ENCODE results near the gene IZUMO1R.

IZUMO1R gene

DNA sequence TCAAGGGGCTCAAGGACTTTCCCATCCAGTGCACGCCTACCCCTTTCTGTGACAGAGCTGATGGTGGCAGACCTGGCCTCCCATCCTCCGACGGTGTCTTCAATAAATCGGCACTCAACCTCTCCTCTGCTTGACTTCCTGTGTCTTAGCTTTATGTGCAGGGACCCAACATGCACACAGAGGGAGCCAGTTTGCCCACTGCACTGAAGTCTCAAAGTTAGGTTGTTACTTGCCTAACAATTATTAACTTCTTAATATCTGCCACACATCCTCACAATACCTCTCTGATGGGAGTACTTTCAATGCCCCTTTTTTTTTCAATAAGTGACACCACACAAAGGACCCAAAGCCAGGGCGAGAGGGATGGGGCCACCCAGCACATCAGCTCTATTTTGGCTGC, 3.6 kb downstream of the IZUMO1R start:
- TF ChIP-seq CTCF (IDR thresholded peaks at IDR 0.05; ENCODE audit: extremely low read depth, missing control alignments) = no peak
- DNase-seq (ENCODE audit: low spot score) = no peak

DNA sequence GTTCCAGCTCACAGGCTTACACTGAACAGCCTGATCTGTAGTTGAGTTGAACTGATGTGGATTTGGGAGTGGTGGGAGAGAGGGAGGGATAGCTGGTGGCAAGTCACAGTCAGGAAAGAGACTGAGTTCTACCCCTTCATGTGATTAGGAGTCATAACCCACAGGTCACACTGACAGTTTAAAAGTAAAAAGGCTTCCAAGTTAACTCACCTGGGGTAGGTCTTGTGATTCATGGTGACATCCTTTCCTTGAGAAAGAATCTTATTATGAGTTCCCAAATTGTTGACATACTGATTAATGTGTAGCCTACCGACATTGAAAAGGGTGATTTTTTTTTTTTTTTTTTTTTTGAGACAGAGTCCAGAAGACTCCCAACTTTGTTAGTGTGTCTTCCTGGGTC, 5.4 kb downstream of the IZUMO1R start:
- DNase-seq (ENCODE audit: low spot score) = no peak
- no peak for TF ChIP-seq CTCF (IDR thresholded peaks at IDR 0.05; ENCODE audit: extremely low read depth, missing control alignments)

DNA sequence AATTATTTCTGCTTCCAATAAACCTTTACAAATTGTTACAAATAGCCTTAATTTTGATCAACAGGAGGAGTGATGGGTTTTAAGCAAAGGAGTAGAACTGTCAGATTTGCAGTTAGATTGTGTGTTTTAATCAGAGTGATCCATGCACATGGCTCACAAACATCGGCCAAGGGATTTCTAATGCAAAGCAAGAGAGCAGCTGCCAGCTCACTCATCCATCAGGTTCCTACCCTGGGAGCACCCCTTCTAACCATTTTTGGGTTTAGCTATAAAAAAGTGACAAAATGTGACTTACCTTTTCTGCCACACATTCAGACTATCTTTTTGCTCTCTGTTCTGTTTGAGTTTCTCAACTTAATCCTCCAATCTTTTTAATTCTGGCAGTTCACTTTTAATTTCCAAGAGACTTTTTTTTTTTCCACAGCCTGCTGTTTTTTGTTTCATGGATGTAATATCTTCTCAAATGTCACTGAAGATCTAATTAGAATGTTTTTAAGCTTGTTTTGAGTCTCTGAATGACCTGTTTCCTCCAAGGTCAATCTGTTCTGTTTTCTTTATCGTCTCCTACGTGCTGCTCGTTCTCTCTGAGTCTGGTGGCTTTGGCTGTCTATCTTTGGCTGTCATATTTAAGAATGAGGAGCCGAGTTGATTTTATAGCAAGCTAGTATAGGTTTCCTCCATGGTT, 6.0 kb downstream of the IZUMO1R start:
- no peak for TF ChIP-seq CTCF (IDR thresholded peaks at IDR 0.05; ENCODE audit: extremely low read depth, missing control alignments)
- no peak for DNase-seq (ENCODE audit: low spot score)

- TF ChIP-seq CTCF (IDR thresholded peaks at IDR 0.05; ENCODE audit: extremely low read depth, missing control alignments) = no peak
- no peak for DNase-seq (ENCODE audit: low spot score)
These were observed 8.0 kb downstream of the IZUMO1R start for GRCh38 chr11:94312339-94312738.

GRCh38 chr11:94314064-94314463, 9.7 kb downstream of the IZUMO1R start:
- no peak for DNase-seq (ENCODE audit: low spot score)
- TF ChIP-seq CTCF (IDR thresholded peaks at IDR 0.05; ENCODE audit: extremely low read depth, missing control alignments) = no peak

GRCh38 chr11:94315664-94316063, 11.3 kb downstream of the IZUMO1R start:
- TF ChIP-seq CTCF (IDR thresholded peaks at IDR 0.05; ENCODE audit: extremely low read depth, missing control alignments) = no peak
- DNase-seq (ENCODE audit: low spot score) = no peak

DNA sequence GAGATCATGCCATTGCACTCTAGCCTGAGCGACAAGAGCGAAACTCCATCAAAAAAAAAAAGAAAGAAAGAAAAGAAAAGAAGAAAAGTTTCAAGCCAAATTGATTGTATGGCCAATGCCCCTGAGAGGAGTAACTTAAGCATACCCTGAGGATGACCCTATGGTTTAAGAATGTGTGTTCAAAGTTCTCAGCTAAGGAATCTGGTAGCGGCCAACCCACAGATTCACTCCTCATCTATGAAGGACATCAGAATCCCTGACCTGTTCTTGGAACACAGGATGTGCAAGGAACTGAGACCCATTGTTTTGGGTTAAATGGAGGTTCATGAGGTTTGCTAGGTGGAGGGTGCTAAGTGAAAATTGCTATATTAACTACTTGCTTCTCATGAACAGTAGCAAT, 18.1 kb downstream of the IZUMO1R start:
- TF ChIP-seq CTCF (IDR thresholded peaks at IDR 0.05; ENCODE audit: extremely low read depth, missing control alignments) = no peak
- DNase-seq (ENCODE audit: low spot score) = no peak
